Measurements from ENCODE around the gene PI4KB. TPM values are rescaled to one million over a fixed set of nuclear protein-coding genes. Genes with fewer than 3 reads are reported as not detected.

Gene PI4KB
- total and polyA plus RNA-seq, 2 of the 4 experiments (the other 2 are of a cell fraction) = 82.4 to 94.5 TPM

GRCh38 chr1:151266315-151266714, 60.9 kb downstream of the PI4KB start:
- POLR2A ChIA-PET (ENCODE audit: unreplicated experiment) = no interaction called here
- intact Hi-C loops (cut with micrococcal nuclease) = no loop called here
- Histone ChIP-seq H2BK5ac (ENCODE audit: low read depth, low read length, poor library complexity, severe bottlenecking) (no peak overlapping the region), H4K8ac (ENCODE audit: low read depth in 2 of 2, low read length in 2 of 2) (no peak overlapping the region), H3K4me1 (ENCODE audit: control insufficient read depth, insufficient read depth, low read length) (no peaks in the 10 kb centered on the region), H3K56ac (ENCODE audit: extremely low read depth, insufficient read depth, low read length) (no peak overlapping the region), H3K23ac (ENCODE audit: low read depth, low read length) (no peak overlapping the region), H3K4ac (ENCODE audit: low read depth, low read length) (no peak overlapping the region), H3K9me3 (ENCODE audit: control insufficient read depth, insufficient read depth, low read length) (no peaks in the 10 kb centered on the region), H2AK9ac (replicated peaks; ENCODE audit: low read depth, low read length, poor library complexity) (no peak overlapping the region), H2BK120ac (ENCODE audit: low read depth, low read length) (no peak overlapping the region), H3K79me1 (ENCODE audit: low read depth in 1 of 2, low read length in 2 of 2) (peaks cover 12 to 29% of the 10 kb centered on the region in 2 experiments), H3K9ac (ENCODE audit: low read depth, low read length) (no peak overlapping the region), H3K36me3 (ENCODE audit: control insufficient read depth, insufficient read depth, low read length) (peaks cover 51% of the 10 kb centered on the region), H3K9me1 (ENCODE audit: insufficient read depth, low read length) (no peaks in the 10 kb centered on the region), H3K4me2 (ENCODE audit: low read depth, low read length) (no peak overlapping the region), H3K18ac (ENCODE audit: low read depth, low read length) (no peak overlapping the region), H3K27me3 (ENCODE audit: control insufficient read depth, insufficient read depth, low read length) (no peaks in the 10 kb centered on the region), H4K91ac (ENCODE audit: insufficient read depth, low read depth, low read length) (no peak overlapping the region), H2AK5ac (ENCODE audit: low read depth, low read length) (no peak overlapping the region), H3K4me3 (ENCODE audit: insufficient read depth, low read depth, low read length) (no peak overlapping the region), H3K14ac (replicated peaks; ENCODE audit: low read depth, low read length) (no peak overlapping the region), H4K20me1 (ENCODE audit: insufficient read depth, low read length) (no peaks in the 10 kb centered on the region), H2BK20ac (ENCODE audit: low read depth, low read length) (no peak overlapping the region), H4K5ac (ENCODE audit: low read depth, low read length) (no peak overlapping the region), H2BK15ac (ENCODE audit: low read depth, low read length) (no peak overlapping the region), H2AFZ (replicated peaks; ENCODE audit: low read length, poor library complexity) (no peak overlapping the region), H3K27ac (ENCODE audit: insufficient read depth, low read length) (no peak overlapping the region)
- no peak for DNase-seq
- TF ChIP-seq CHD1 (IDR thresholded peaks at IDR 0.05; ENCODE audit: low read depth, low read length) = no peak
- no peak for TF ChIP-seq RCOR1 (IDR thresholded peaks at IDR 0.05; ENCODE audit: insufficient replicate concordance, low read length)
- TF ChIP-seq CTCF (conservative IDR thresholded peaks at IDR 0.05; ENCODE audit: low read depth, low read length) = no peak
- no peak for ATAC-seq (ENCODE audit: low read depth)
- CTCF ChIA-PET = no interaction called here
- WGBS, 2 experiments (ENCODE audit: extremely low coverage in 2 of 2, insufficient read length in 1 of 2) = no CpG with 5 or more reads among the region's 3 CpGs
- in situ Hi-C loops (cut with MboI; ENCODE audit: low sequenced_read_pairs) = no loop called here
- BruUV-seq (replicated peaks) = no TSS peak
- dilution Hi-C loops (cut with HindIII; ENCODE audit: low sequenced_read_pairs, unreplicated experiment) = no loop called here

Measured in IMR-90 (cell line).